OCI-LY1 (cell line): ENCODE data around the gene PRKG1.

ENCODE experiments used
- H2AFZ ChIP-seq: fragments of 200-600 bp; sonication (generic), shearing (Covaris generic); 2 replicates; pipeline ENCODE4 v1.6.0; 2014; ENCODE audit warnings: antibody characterized with exemption, mild to moderate bottlenecking, low read length
- H3F3A ChIP-seq: fragments of 200-600 bp; sonication (generic), shearing (Covaris generic); 2 replicates; pipeline ENCODE4 v1.6.0; 2014; ENCODE audit warnings: mild to moderate bottlenecking, antibody characterized with exemption, low read length, moderate library complexity; ENCODE audit not compliant: insufficient read depth
- H3K27ac ChIP-seq: fragments of 200-600 bp; sonication (generic); 2 replicates; pipeline ENCODE4 v1.5.1; 2014; ENCODE audit warnings: low read length, mixed run types, mild to moderate bottlenecking, low read depth; ENCODE audit not compliant: poor library complexity, severe bottlenecking
- H3K27me3 ChIP-seq: fragments of 200-600 bp; sonication (generic); 2 replicates; pipeline ENCODE4 v1.6.0; 2014; ENCODE audit warnings: antibody characterized with exemption, mild to moderate bottlenecking, low read length, moderate library complexity; ENCODE audit not compliant: insufficient read depth
- H3K36me3 ChIP-seq: fragments of 200-600 bp; sonication (generic); 2 replicates; pipeline ENCODE4 v1.6.1; 2014; ENCODE audit warnings: mild to moderate bottlenecking, antibody characterized with exemption, low read length, moderate library complexity, mixed read lengths; ENCODE audit not compliant: insufficient read depth
- H3K4me1 ChIP-seq: fragments of 200-600 bp; sonication (generic); 2 replicates; pipeline ENCODE4 v1.5.1; 2014; ENCODE audit warnings: mild to moderate bottlenecking, low read length, moderate library complexity; ENCODE audit not compliant: insufficient read depth, severe bottlenecking
- H3K4me2 ChIP-seq: fragments of 200-600 bp; sonication (generic), shearing (Covaris generic); 2 replicates; pipeline ENCODE4 v1.6.1; 2014; ENCODE audit warnings: low read length
- H3K4me3 ChIP-seq: fragments of 200-600 bp; sonication (generic); 2 replicates; pipeline ENCODE4 v1.5.1; 2014; ENCODE audit warnings: low read length, low read depth, mild to moderate bottlenecking, mixed read lengths; ENCODE audit not compliant: poor library complexity, severe bottlenecking
- H3K79me2 ChIP-seq: fragments of 200-600 bp; shearing (Covaris generic); 2 replicates; pipeline ENCODE4 v1.6.1; 2016; ENCODE audit warnings: mixed run types, low read length, mixed read lengths; ENCODE audit not compliant: insufficient read depth
- H3K9ac ChIP-seq: fragments of 200-600 bp; sonication (generic), shearing (Covaris generic); 2 replicates; pipeline ENCODE4 v1.6.1; 2014; ENCODE audit warnings: mild to moderate bottlenecking, low read length, mixed read lengths
- H3K9me2 ChIP-seq: fragments of 200-600 bp; sonication (generic), shearing (Covaris generic); 2 replicates; pipeline ENCODE4 v1.6.1; 2014; ENCODE audit warnings: low read depth, mild to moderate bottlenecking, low read length, mixed read lengths
- H3K9me3 ChIP-seq: fragments of 200-600 bp; shearing (Covaris generic); 2 replicates; pipeline ENCODE4 v1.6.1; 2014; ENCODE audit warnings: low read length, mixed read lengths
- H4K20me1 ChIP-seq: fragments of 200-600 bp; sonication (generic), shearing (Covaris generic); 2 replicates; pipeline ENCODE4 v1.6.0; 2016; ENCODE audit warnings: mild to moderate bottlenecking, low read length; ENCODE audit not compliant: insufficient read depth
- CTCF ChIP-seq: fragments of 200-600 bp; sonication (generic), shearing (Covaris generic); IDR thresholded peaks from 2 replicates; pipeline ENCODE4 v1.5.1; 2017; ENCODE audit warnings: mild to moderate bottlenecking, antibody characterized with exemption, low read length, moderate library complexity, mixed read lengths
- EZH2 ChIP-seq: fragments of 200-600 bp; sonication (generic), shearing (Covaris generic); IDR thresholded peaks from 2 replicates; pipeline ENCODE4 v1.8.0; 2017; ENCODE audit warnings: borderline replicate concordance, mixed run types, mild to moderate bottlenecking, antibody characterized with exemption, low read length, moderate library complexity, mixed read lengths

Gene PRKG1

GRCh38 chr10:51607463-51607835 is 533.2 kb downstream of the PRKG1 start:
- no peak overlapping the region for H2AFZ ChIP-seq
- no peaks in the 10 kb centered on the region for H3K9me3 ChIP-seq
- no peak overlapping the region for H3K27ac ChIP-seq
- TF ChIP-seq EZH2 (no peak), CTCF (no peak)
- H3F3A ChIP-seq, result no peaks in the 10 kb centered on the region
- no peak overlapping the region for H3K4me2 ChIP-seq
- H3K4me3 ChIP-seq, result no peak overlapping the region
- H3K27me3 ChIP-seq, result no peaks in the 10 kb centered on the region
- no peaks in the 10 kb centered on the region for H3K36me3 ChIP-seq
- no peak overlapping the region for H3K9ac ChIP-seq
- no peaks in the 10 kb centered on the region for H3K79me2 ChIP-seq
- no peaks in the 10 kb centered on the region for H4K20me1 ChIP-seq
- no peaks in the 10 kb centered on the region for H3K9me2 ChIP-seq
- no peaks in the 10 kb centered on the region for H3K4me1 ChIP-seq

GRCh38 chr10:51608211-51608610 is 533.9 kb downstream of the PRKG1 start:
- Histone ChIP-seq H3K4me2 (no peak overlapping the region), H3K27ac (no peak overlapping the region), H3F3A (no peaks in the 10 kb centered on the region), H3K27me3 (no peaks in the 10 kb centered on the region), H3K9ac (no peak overlapping the region), H3K9me3 (no peaks in the 10 kb centered on the region), H4K20me1 (no peaks in the 10 kb centered on the region), H2AFZ (no peak overlapping the region), H3K4me1 (no peaks in the 10 kb centered on the region), H3K9me2 (no peaks in the 10 kb centered on the region), H3K36me3 (no peaks in the 10 kb centered on the region), H3K79me2 (no peaks in the 10 kb centered on the region), H3K4me3 (no peak overlapping the region)
- no peak for TF ChIP-seq CTCF
- TF ChIP-seq EZH2, result no peak

DNA sequence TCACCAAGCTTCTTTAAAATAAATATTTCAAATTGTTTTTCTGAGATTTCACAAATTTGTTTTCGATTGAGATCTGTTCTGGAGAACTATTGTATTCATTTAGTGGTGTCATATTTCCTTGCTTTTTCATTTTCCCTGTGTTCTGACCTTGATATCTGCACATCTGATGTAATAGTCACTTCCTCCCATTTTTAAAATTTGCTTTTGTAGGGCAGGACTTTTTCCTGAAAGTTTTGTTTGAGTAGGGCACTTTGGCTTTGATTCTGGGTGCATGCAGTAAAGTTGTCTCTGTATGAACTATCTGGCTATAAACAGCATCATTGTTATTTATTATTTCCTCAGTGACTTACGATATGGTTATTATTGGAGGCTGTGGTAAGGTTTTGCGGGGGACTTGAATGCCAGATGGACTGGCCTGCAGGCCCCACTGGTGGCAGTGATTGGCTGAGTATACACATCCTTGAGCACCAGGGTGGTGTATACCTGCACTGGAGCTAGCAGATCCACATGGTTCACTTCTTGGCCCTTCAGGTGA is 541.5 kb downstream of the PRKG1 start:
- Histone ChIP-seq H3F3A (no peaks in the 10 kb centered on the region), H3K9me2 (no peaks in the 10 kb centered on the region), H3K79me2 (no peaks in the 10 kb centered on the region), H3K9ac (no peak overlapping the region), H3K4me3 (no peak overlapping the region), H3K36me3 (no peaks in the 10 kb centered on the region), H4K20me1 (no peaks in the 10 kb centered on the region), H3K27me3 (no peaks in the 10 kb centered on the region), H3K9me3 (no peaks in the 10 kb centered on the region), H3K27ac (no peak overlapping the region), H2AFZ (no peak overlapping the region), H3K4me1 (no peaks in the 10 kb centered on the region), H3K4me2 (no peak overlapping the region)
- TF ChIP-seq EZH2, result no peak
- no peak for TF ChIP-seq CTCF
